GM19035 (cell line): Measurements from ENCODE around the gene MARCHF7.
"Not testable (repeated sequence)": the region's sequence is repeated elsewhere in the genome, so short reads cannot be mapped to it uniquely, and the experiment has no call there.

Source experiments
- ATAC-seq: cut with Tn5 transposase; IDR thresholded peaks from one replicate; pipeline ENCODE4 v1.9.1; 2021; ENCODE audit not compliant: unreplicated experiment

MARCHF7 gene

GRCh38 chr2:159716409-159716808 is 4.1 kb downstream of the MARCHF7 start:
- ATAC-seq, result not testable (repeated sequence)

- ATAC-seq, result no peak
Measured at GRCh38 chr2:159716857-159717256, 4.6 kb downstream of the MARCHF7 start.

GRCh38 chr2:159720676-159721075 is 8.4 kb downstream of the MARCHF7 start:
- no peak for ATAC-seq

GRCh38 chr2:159722580-159722979 is 10.3 kb downstream of the MARCHF7 start:
- no peak for ATAC-seq

GRCh38 chr2:159724795-159725572 is 12.7 kb downstream of the MARCHF7 start:
- ATAC-seq, result not testable (repeated sequence)

GRCh38 chr2:159725713-159726112 is 13.4 kb downstream of the MARCHF7 start:
- ATAC-seq, result no peak

GRCh38 chr2:159728629-159729028 is 16.3 kb downstream of the MARCHF7 start:
- no peak for ATAC-seq

GRCh38 chr2:159735648-159736047 is 23.3 kb downstream of the MARCHF7 start:
- ATAC-seq, result no peak

- ATAC-seq, result no peak
Measured at GRCh38 chr2:159736048-159736447, 23.7 kb downstream of the MARCHF7 start.

- ATAC-seq, result no peak
Measured at GRCh38 chr2:159737292-159737916, 25.1 kb downstream of the MARCHF7 start.

- no peak for ATAC-seq
Measured at GRCh38 chr2:159737917-159738296, 25.6 kb downstream of the MARCHF7 start.

GRCh38 chr2:159738509-159739390 is 26.4 kb downstream of the MARCHF7 start:
- ATAC-seq, result no peak

GRCh38 chr2:159742846-159743245 is 30.5 kb downstream of the MARCHF7 start:
- no peak for ATAC-seq

GRCh38 chr2:159744363-159744762 is 32.1 kb downstream of the MARCHF7 start:
- ATAC-seq, result no peak

- ATAC-seq, result not testable (repeated sequence)
Measured at GRCh38 chr2:159745237-159745636, 32.9 kb downstream of the MARCHF7 start.

- no peak for ATAC-seq
Measured at GRCh38 chr2:159748089-159748488, 35.8 kb downstream of the MARCHF7 start.

GRCh38 chr2:159750873-159751272 is 38.6 kb downstream of the MARCHF7 start:
- ATAC-seq, result no peak

GRCh38 chr2:159753797-159754196 is 41.5 kb downstream of the MARCHF7 start:
- ATAC-seq, result no peak

- no peak for ATAC-seq
Measured at GRCh38 chr2:159755014-159755413, 42.7 kb downstream of the MARCHF7 start.

GRCh38 chr2:159755788-159756187 is 43.5 kb downstream of the MARCHF7 start:
- no peak for ATAC-seq

GRCh38 chr2:159758239-159758638 is 45.9 kb downstream of the MARCHF7 start:
- ATAC-seq, result no peak

GRCh38 chr2:159758686-159759085 is 46.4 kb downstream of the MARCHF7 start:
- no peak for ATAC-seq
